GM19395 (cell line): ENCODE results near the gene HSD11B2.

Source experiments
- ATAC-seq: cut with Tn5 transposase; IDR thresholded peaks from one replicate; pipeline ENCODE4 v1.9.1; 2021; ENCODE audit warnings: mild to moderate bottlenecking, moderate library complexity; ENCODE audit not compliant: unreplicated experiment

The HSD11B2 gene

DNA sequence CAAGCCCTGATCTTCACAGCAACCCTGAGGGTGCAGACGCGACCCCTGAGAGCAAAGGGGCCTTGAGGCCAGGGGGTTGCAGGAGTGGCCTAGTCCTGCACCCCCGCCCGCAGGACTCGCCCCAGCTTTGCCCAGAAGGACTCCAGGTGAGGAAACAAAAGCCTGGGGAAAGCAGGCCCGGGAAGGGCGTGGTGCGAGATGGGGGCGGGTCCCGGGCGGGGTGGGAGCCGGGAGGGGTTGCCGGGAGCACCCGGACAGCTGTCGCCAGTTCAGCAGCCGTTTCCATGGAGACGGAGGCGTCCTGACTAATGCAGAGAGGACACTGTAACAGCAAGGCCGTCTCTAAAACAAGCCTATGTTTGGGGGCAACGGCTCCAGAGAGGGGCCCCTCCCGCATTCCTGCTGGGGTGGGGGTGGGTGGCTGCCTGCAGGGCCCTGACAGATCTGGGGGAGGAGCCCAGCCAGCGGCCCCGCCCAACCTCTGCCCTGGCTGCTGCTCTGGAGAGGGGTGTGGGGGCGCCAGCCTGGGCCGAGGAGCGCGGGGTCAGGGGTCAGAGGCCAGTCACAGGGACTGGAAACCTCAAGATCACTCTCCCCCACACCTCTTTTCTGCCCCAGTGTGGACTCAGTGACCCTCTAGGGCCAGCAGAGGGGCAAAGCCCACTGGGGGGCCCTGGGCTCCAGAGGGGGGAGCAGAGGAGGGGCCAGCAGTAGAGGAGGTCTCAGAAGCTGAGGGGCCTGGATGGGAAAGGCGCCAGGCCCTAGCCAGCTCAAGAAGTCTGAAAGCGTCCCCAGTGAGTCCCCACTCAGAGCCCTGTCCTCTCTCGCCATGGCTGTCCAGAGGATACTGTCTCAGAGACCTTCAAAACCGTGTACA, 34.5 kb upstream of the HSD11B2 start:
- ATAC-seq = no peak

GRCh38 chr16:67397036-67397801, 33.7 kb upstream of the HSD11B2 start:
- no peak for ATAC-seq

GRCh38 chr16:67397812-67398545, 32.9 kb upstream of the HSD11B2 start:
- ATAC-seq = no peak

DNA sequence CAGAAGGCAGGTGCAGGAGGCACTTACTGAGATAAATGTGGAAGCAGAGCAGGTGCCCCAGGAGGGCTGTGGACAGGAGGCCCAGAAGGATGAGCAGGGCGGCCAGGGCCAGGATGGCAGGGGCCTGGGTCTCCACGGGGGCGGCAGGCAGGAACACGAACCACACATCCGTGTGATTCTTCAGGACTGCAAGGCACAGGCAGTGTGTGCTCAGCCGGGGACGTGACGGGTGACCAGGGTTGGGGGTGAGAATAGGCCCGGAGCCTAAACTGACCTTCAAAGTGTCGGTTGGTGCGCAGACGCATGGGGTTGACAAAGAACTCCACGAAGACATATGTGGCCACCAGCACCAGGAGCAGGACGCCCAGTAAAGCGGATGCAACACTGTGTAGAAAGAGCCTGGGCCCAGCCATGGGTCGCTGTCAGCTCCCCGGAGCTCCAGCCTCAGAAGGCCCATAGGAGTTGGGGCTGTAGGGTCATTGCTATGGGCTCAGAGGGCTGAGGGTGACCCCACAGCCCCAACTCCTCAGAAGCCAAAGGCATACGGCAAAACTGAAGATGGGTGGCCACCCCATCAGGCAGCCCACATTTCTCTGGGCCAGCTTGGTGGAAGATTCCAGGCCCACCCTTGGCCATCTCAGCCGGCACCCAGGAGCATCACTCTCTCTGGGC, 32.2 kb upstream of the HSD11B2 start:
- no peak for ATAC-seq

DNA sequence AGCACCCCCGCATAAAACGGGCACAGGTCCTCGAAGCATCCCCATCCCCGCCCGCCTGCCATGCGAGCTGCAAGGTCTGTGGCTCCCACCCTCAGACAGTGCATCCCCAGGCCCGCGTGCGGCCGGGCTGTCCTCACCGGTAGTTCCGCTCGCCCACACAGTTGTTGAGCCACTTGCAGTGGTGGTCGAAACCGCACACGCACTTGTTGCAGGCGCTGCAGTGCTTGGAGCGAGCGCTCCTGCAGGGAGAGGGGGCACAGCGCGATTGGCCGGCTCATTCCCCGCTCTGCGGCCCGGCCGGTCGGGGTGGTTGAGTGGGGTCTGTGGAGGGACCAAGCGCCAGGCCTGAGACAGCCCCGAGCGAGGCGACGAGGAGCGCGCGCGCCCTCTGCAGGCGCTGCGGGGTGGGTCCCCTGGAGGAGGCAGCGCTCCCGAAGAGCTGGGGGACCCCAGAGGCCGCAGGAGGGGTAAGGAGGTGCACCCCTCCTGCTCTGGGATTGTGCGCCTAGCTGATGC, 31.6 kb upstream of the HSD11B2 start:
- no peak for ATAC-seq

GRCh38 chr16:67399749-67400704, 30.9 kb upstream of the HSD11B2 start:
- ATAC-seq = no peak

DNA sequence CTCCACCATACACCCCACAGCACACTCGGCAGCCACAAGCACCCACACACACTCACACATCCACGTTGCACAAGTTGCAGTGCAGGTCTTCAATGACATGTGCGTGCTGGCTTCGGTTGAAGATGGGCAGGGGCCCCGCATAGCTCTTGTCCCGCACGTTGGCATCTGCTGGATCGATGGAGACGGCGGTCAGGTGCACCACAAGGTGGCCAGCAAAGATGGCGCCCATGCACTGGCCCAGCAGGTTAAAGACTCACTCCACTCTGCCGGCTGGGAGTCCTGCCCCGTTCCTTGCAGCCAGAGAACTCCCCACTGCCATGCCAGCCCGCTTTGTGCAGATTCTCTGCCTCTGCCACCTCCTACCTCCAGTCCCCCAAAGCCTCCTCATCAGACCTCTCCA, 30.0 kb upstream of the HSD11B2 start:
- no peak for ATAC-seq

GRCh38 chr16:67403976-67404555, 26.9 kb upstream of the HSD11B2 start:
- no peak for ATAC-seq

GRCh38 chr16:67404740-67405226, 26.1 kb upstream of the HSD11B2 start:
- ATAC-seq = no peak

DNA sequence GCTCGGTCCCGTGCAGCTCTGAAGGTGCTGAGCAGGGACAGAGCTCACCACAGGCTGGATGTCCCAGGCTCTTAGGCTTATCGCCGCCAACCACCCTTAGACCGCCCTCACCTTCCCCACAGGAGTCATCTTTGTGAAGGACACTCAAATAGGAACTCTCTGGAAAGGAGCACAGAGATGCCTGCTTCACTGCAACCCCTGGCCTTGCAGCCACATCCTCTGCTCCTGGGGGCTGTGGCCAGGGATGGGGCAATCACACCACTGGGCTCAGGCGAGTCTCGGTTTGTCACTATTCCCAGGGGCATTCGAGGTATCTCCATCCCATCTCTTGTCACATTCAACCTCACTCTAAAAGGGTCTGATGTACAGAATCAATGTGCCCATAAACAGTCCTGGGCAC, 25.6 kb upstream of the HSD11B2 start:
- ATAC-seq = no peak

DNA sequence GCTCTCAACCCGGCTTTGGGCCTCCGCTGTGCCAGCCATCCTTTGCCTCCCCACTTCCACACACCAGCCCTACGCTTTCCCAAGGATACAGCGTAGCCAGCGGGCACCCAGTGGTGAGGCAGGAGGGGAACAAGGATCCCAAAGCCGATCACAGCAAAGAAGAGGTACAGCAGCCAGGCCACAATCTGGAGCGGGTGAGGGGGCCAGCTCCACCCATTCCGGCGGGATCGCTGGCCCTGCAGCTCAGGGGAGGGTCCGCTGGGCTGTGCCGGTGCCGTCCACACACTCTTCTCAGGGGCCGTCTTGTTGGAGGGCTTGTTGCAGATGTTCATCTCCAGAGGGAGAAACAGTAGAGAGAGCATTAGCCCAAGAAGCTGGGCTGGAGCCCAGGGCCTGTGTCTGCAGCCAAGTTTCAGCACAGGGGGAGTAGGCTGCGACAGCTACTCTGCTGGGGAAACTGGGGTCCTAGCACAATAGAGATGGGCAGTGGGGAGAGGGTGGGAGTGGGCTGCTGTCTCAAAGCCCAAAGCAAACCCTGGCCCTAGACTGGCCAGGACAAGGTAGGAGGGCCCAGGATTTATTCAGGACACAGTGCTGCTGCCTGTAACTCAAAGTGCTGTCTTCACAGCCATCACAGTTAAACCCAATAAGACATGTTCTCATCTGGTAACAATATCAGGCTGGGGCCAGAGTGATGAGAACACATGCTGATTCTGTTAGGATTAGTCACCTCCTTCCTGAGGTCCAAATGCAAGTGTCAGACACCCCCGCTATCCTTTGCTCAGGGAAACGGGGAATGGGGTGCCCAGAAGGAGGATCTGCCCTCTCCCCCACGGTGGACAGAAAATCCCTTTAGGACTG, 24.6 kb upstream of the HSD11B2 start:
- no peak for ATAC-seq

- ATAC-seq = no peak
Measured at GRCh38 chr16:67407176-67407787, 23.6 kb upstream of the HSD11B2 start.

DNA sequence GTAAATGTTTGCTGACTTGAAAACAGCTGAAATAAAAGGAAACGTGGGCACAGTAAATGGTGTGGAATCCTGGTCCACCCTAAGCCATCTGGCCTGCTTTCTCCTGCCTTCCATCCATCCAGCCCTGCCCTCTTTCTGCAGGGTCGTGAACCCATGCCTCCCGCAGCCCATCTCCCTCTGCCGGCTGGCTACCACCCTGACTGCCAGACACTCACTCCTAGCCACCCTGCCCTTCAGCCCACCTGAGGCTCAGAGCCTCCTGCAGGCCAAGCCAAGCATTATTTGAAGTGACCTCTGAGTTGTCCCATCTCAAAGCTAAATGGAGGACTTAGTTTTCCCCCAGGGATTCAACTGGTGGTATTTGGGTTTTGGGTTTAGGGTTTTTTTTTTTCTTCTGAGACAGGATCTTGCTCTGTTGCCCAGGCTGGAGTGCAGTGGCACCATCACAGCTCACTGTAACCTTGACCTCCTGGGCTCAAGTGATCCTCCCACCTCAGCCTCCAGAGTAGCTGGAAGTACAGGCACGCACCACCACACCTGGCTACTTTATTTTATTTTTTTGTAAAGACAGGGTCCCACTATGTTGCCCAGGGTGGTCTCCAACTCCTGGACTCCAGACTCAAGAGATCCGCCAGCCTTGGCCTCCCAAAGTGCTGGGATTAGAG, 23.0 kb upstream of the HSD11B2 start:
- ATAC-seq = no peak

GRCh38 chr16:67409631-67410030, 21.3 kb upstream of the HSD11B2 start:
- no peak for ATAC-seq

- ATAC-seq = no peak
Measured at GRCh38 chr16:67411339-67411738, 19.6 kb upstream of the HSD11B2 start.

DNA sequence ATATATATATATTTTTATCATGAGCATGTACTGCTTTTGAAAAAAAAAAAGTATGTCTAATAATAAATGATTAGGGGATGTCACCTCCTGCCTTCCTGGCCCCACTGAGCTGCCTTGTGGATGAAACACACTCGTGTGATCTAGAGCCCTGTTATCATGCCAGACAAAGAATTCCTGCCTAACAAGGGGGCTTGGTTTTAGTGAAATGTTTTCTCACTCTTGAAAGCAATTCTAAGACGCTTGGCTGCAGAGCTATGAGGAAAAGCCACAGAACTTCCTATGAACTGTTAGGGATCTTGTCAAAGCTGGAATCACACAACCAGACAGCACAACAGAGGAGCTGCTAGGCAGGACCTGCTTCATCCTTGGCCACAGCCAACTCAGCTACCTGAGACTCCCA, 18.6 kb upstream of the HSD11B2 start:
- ATAC-seq = no peak
